OCI-LY3 (cell line): ENCODE data around the gene NPIPB4.
"Not testable (repeated sequence)": the region's sequence is repeated elsewhere in the genome, so short reads cannot be mapped to it uniquely, and the experiment has no call there.

Experiments
- CTCF ChIP-seq: fragments of 200-600, 300-600 bp; sonication (generic); IDR thresholded peaks from 2 replicates; pipeline ENCODE4 v1.5.1; 2014; ENCODE audit warnings: antibody characterized with exemption, low read length, low read depth
- EZH2phosphoT487 ChIP-seq: fragments of 200-600 bp; shearing (Covaris generic); IDR thresholded peaks from 2 replicates; pipeline ENCODE4 v1.6.1; 2018; ENCODE audit warnings: antibody characterized with exemption, mixed run types, low read depth

- TF ChIP-seq CTCF, EZH2phosphoT487: not testable (repeated sequence)
These were observed 37.3 kb downstream of the NPIPB4 start for GRCh38 chr16:21820028-21820907.
